Measurements from ENCODE around the gene KCNT1. TPM values are rescaled to one million over a fixed set of nuclear protein-coding genes. Genes with fewer than 3 reads are reported as not detected.

The KCNT1 gene
- polyA plus RNA-seq, 1 donor (not counting 4 experiments of a cell fraction or from before 2014, with no cell fraction given), result not detected

DNA sequence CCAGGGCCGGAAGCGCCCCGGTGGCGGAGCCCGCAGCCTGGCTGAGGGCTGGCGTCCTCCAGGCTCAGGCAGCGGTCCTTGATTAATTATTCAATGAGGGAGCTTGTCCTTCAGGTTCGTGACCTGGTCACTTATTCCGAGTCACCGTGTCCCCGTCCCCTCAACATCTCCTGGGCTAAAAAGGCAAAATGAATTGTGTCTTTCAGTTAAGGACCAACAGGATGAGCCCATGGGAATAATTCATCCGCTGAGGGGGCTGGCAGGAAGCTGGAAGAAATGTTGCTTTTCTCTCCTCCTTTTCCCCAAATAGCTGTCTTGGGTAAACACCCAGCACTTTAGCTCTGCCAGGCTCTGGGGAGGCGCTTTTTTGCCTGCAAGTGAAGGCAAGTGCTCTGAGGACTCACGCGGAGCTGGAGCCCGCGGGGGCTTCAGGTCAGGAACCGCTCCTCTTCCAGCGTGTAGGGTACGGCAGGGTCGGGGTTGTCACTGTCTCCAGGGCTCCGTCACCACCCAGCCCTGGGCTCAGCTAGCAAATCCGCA, 13.1 kb downstream of the KCNT1 start:
- peaks cover 36% of the 10 kb centered on the region for H3K27me3 ChIP-seq (ENCODE audit: control insufficient read depth, extremely low read depth, insufficient read depth, low read length)
- DNase-seq (ENCODE audit: low read depth, low spot score) (no peak), FAIRE-seq (no peak)
- dilution Hi-C loops (cut with MboI; ENCODE audit: extremely low pct_ligation_motif_present, low sequenced_read_pairs), result no loop called here
- no peak overlapping the region for H2AFZ ChIP-seq (ENCODE audit: control insufficient read depth, low read length)
- no peaks in the 10 kb centered on the region for H3K4me1 ChIP-seq (ENCODE audit: control insufficient read depth, extremely low read depth, insufficient read depth, low read length)
- no peak overlapping the region for H3K4me3 ChIP-seq (ENCODE audit: control insufficient read depth in 2 of 3, extremely low read depth in 1 of 3, insufficient read depth in 2 of 3, low read depth in 1 of 3, low read length in 3 of 3)
- no peak overlapping the region for H3K9ac ChIP-seq (ENCODE audit: control insufficient read depth, extremely low read depth, insufficient read depth, low read length)
- H3K9me3 ChIP-seq (ENCODE audit: control insufficient read depth, low read depth, low read length), result no peaks in the 10 kb centered on the region
- no peak overlapping the region for H3K27ac ChIP-seq (ENCODE audit: control insufficient read depth, insufficient read depth, low read length)
- no peaks in the 10 kb centered on the region for H3K9me1 ChIP-seq (ENCODE audit: control insufficient read depth, extremely low read depth, insufficient read depth, low read length)
- no peaks in the 10 kb centered on the region for H3K36me3 ChIP-seq (ENCODE audit: control insufficient read depth in 2 of 2, extremely low read depth in 1 of 2, insufficient read depth in 2 of 2, low read length in 2 of 2)
- H3K79me2 ChIP-seq (ENCODE audit: control insufficient read depth, insufficient read depth, low read length), result no peaks in the 10 kb centered on the region
- H4K20me1 ChIP-seq (ENCODE audit: control insufficient read depth, extremely low read depth, insufficient read depth, low read length), result no peaks in the 10 kb centered on the region
- H3K4me2 ChIP-seq (ENCODE audit: control insufficient read depth, extremely low read depth, insufficient read depth, low read depth, low read length), result no peak overlapping the region
- TF ChIP-seq, protein P1, sequence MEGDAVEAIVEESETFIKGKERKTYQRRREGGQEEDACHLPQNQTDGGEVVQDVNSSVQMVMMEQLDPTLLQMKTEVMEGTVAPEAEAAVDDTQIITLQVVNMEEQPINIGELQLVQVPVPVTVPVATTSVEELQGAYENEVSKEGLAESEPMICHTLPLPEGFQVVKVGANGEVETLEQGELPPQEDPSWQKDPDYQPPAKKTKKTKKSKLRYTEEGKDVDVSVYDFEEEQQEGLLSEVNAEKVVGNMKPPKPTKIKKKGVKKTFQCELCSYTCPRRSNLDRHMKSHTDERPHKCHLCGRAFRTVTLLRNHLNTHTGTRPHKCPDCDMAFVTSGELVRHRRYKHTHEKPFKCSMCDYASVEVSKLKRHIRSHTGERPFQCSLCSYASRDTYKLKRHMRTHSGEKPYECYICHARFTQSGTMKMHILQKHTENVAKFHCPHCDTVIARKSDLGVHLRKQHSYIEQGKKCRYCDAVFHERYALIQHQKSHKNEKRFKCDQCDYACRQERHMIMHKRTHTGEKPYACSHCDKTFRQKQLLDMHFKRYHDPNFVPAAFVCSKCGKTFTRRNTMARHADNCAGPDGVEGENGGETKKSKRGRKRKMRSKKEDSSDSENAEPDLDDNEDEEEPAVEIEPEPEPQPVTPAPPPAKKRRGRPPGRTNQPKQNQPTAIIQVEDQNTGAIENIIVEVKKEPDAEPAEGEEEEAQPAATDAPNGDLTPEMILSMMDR (optimal IDR thresholded peaks at IDR 0.05 in 1 of 3, IDR thresholded peaks at IDR 0.05 in 1 of 3, conservative IDR thresholded peaks at IDR 0.05 in 1 of 3; ENCODE audit: extremely low read depth in 1 of 3, insufficient read depth in 2 of 3, low read length in 3 of 3), result no peak
- TF ChIP-seq EZH2 (IDR thresholded peaks at IDR 0.05; ENCODE audit: low read length), result peak; percentile 83

DNA sequence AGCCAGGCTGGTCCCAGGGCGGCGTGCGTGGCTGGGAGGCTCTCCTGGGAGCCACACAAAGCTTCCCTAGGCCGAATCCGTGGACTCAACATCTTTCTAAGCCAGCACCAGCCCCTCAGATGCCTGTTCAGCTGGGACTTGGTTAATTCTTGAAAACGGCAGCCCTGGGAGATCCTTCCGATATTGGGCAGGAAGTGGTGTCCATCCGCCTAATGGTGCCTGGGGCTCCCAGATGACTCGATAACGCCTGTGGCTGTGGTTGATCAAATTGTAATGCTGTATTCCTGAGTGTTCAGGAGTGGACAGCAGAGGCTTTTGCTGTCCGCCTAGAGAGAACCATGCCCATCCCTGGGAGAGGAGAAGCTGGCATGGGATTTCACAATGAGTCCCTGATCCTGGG, 14.1 kb downstream of the KCNT1 start:
- Histone ChIP-seq H2AFZ (ENCODE audit: control insufficient read depth, low read length) (no peak overlapping the region), H3K4me3 (ENCODE audit: control insufficient read depth in 2 of 3, extremely low read depth in 1 of 3, insufficient read depth in 2 of 3, low read depth in 1 of 3, low read length in 3 of 3) (no peak overlapping the region), H3K9me1 (ENCODE audit: control insufficient read depth, extremely low read depth, insufficient read depth, low read length) (no peaks in the 10 kb centered on the region), H4K20me1 (ENCODE audit: control insufficient read depth, extremely low read depth, insufficient read depth, low read length) (no peaks in the 10 kb centered on the region), H3K79me2 (ENCODE audit: control insufficient read depth, insufficient read depth, low read length) (no peaks in the 10 kb centered on the region), H3K27me3 (ENCODE audit: control insufficient read depth, extremely low read depth, insufficient read depth, low read length) (peaks cover 36% of the 10 kb centered on the region), H3K27ac (ENCODE audit: control insufficient read depth, insufficient read depth, low read length) (no peak overlapping the region), H3K4me2 (ENCODE audit: control insufficient read depth, extremely low read depth, insufficient read depth, low read depth, low read length) (no peak overlapping the region), H3K9me3 (ENCODE audit: control insufficient read depth, low read depth, low read length) (no peaks in the 10 kb centered on the region), H3K9ac (ENCODE audit: control insufficient read depth, extremely low read depth, insufficient read depth, low read length) (no peak overlapping the region), H3K36me3 (ENCODE audit: control insufficient read depth in 2 of 2, extremely low read depth in 1 of 2, insufficient read depth in 2 of 2, low read length in 2 of 2) (no peaks in the 10 kb centered on the region), H3K4me1 (ENCODE audit: control insufficient read depth, extremely low read depth, insufficient read depth, low read length) (no peaks in the 10 kb centered on the region)
- DNase-seq (ENCODE audit: low read depth, low spot score), result no peak
- no peak for TF ChIP-seq EZH2 (IDR thresholded peaks at IDR 0.05; ENCODE audit: low read length)
- TF ChIP-seq, protein P1 (optimal IDR thresholded peaks at IDR 0.05 in 1 of 3, IDR thresholded peaks at IDR 0.05 in 1 of 3, conservative IDR thresholded peaks at IDR 0.05 in 1 of 3; ENCODE audit: extremely low read depth in 1 of 3, insufficient read depth in 2 of 3, low read length in 3 of 3), result no peak
- FAIRE-seq, result no peak
- dilution Hi-C loops (cut with MboI; ENCODE audit: extremely low pct_ligation_motif_present, low sequenced_read_pairs), result no loop called here

Measured in keratinocyte (primary cell).